Smooth muscle cell (in vitro differentiated cells): ENCODE results near the gene EPHB2. TPM values are rescaled to one million over a fixed set of nuclear protein-coding genes. Genes with fewer than 3 reads are reported as not detected.

Source experiments
- DNase-seq: peaks from one replicate; lab custom pipeline; 2025; ENCODE audit not compliant: unreplicated experiment; lab: John Stamatoyannopoulos, UW
- H2AFZ ChIP-seq: fragments of 200-600 bp; sonication (generic); 2 replicates; pipeline ENCODE4 v1.6.0; 2016; ENCODE audit warnings: antibody characterized with exemption, low read depth, mild to moderate bottlenecking
- H3F3A ChIP-seq: fragments of 200-600 bp; sonication (generic); 2 replicates; pipeline ENCODE4 v1.6.0; 2017; ENCODE audit warnings: antibody characterized with exemption, low read depth
- H3K27ac ChIP-seq: fragments of 200-600 bp; sonication (generic); 2 replicates; pipeline ENCODE4 v1.5.1; 2016; ENCODE audit warnings: low read depth, mild to moderate bottlenecking
- H3K27me3 ChIP-seq: fragments of 200-600 bp; sonication (generic); 2 replicates; pipeline ENCODE4 v1.6.1; 2016; ENCODE audit warnings: low read depth, mild to moderate bottlenecking
- H3K36me3 ChIP-seq: fragments of 200-600 bp; sonication (generic); 2 replicates; pipeline ENCODE4 v1.5.1; 2016; ENCODE audit warnings: low read depth
- H3K4me1 ChIP-seq: fragments of 200-600 bp; sonication (generic); 2 replicates; pipeline ENCODE4 v1.5.1; 2016; ENCODE audit warnings: low read depth
- H3K4me2 ChIP-seq: fragments of 200-600 bp; sonication (generic); 2 replicates; pipeline ENCODE4 v1.6.0; 2016; ENCODE audit warnings: mild to moderate bottlenecking
- H3K4me3 ChIP-seq: fragments of 200-600 bp; sonication (generic); 2 replicates; pipeline ENCODE4 v1.5.1; 2016; ENCODE audit warnings: mild to moderate bottlenecking
- H3K79me2 ChIP-seq: fragments of 200-600 bp; sonication (generic); 2 replicates; pipeline ENCODE4 v1.6.0; 2016; ENCODE audit warnings: low read depth, mild to moderate bottlenecking
- H3K9ac ChIP-seq: fragments of 200-600 bp; sonication (generic); 2 replicates; pipeline ENCODE4 v1.6.0; 2016; ENCODE audit warnings: low read depth
- H3K9me3 ChIP-seq: fragments of 200-600 bp; sonication (generic); replicated peaks from 2 replicates; pipeline ENCODE4 v1.5.1; 2016; ENCODE audit warnings: low read depth
- H4K20me1 ChIP-seq: fragments of 200-600 bp; sonication (generic); 2 replicates; pipeline ENCODE4 v1.6.0; 2016; ENCODE audit warnings: low read depth
- CTCF ChIP-seq: fragments of 200-600 bp; sonication (generic); IDR thresholded peaks from 2 replicates; pipeline ENCODE4 v1.5.1; 2017; ENCODE audit warnings: borderline replicate concordance, mild to moderate bottlenecking, antibody characterized with exemption; ENCODE audit not compliant: insufficient read depth, poor library complexity, severe bottlenecking
- WGBS: methylation state at CpG from one replicate; pipeline ENCODE4 v1.1.7; 2016; ENCODE audit warnings: low lambda C conversion rate; 5-methylcytosine and 5-hydroxymethylcytosine counted together
- polyA plus RNA-seq: library from polyadenylated mRNA; unstranded; fragments of >200 nt; fragmentation: Nextera tagmentation; extraction: Ambion mirVana; gene quantifications from 2 replicates; pipeline ENCODE4 v1.2.1, GENCODE V29; 2016
- total RNA-seq: library from RNA; depleted of rRNA; stranded (reverse); fragments of >200 nt; gene quantifications from 2 replicates; pipeline ENCODE4 v1.2.3, GENCODE V29; 2014

EPHB2 gene
- total and polyA plus RNA-seq, 2 experiments from 2014 or later, result 1.1 to 6.7 TPM

GRCh38 chr1:22884806-22885530, 174.3 kb downstream of the EPHB2 start:
- H3K4me3 ChIP-seq, result no peak overlapping the region
- no peaks in the 10 kb centered on the region for H3F3A ChIP-seq
- H3K27me3 ChIP-seq, result peaks cover 4% of the 10 kb centered on the region
- H2AFZ ChIP-seq, result no peak overlapping the region
- no peak for DNase-seq
- no peak for TF ChIP-seq CTCF
- H3K4me2 ChIP-seq, result no peak overlapping the region
- no peak overlapping the region for H3K27ac ChIP-seq
- no peaks in the 10 kb centered on the region for H3K4me1 ChIP-seq
- H3K79me2 ChIP-seq, result no peaks in the 10 kb centered on the region
- H4K20me1 ChIP-seq, result no peaks in the 10 kb centered on the region
- H3K36me3 ChIP-seq, result no peaks in the 10 kb centered on the region
- 89% methylated on average over 16 of the region's 16 CpGs for WGBS
- H3K9me3 ChIP-seq, result no peaks in the 10 kb centered on the region
- H3K9ac ChIP-seq, result no peak overlapping the region

GRCh38 chr1:22886211-22886610, 175.6 kb downstream of the EPHB2 start:
- Histone ChIP-seq H3K36me3 (no peaks in the 10 kb centered on the region), H3K27me3 (peaks cover 10% of the 10 kb centered on the region), H3K79me2 (no peaks in the 10 kb centered on the region), H3K27ac (no peak overlapping the region), H3K9ac (no peak overlapping the region), H3K9me3 (no peaks in the 10 kb centered on the region), H3F3A (no peaks in the 10 kb centered on the region), H2AFZ (no peak overlapping the region), H3K4me2 (no peak overlapping the region), H3K4me3 (no peak overlapping the region), H3K4me1 (no peaks in the 10 kb centered on the region), H4K20me1 (no peaks in the 10 kb centered on the region)
- 63% methylated on average over 6 of the region's 6 CpGs for WGBS
- no peak for DNase-seq
- no peak for TF ChIP-seq CTCF

- 88% methylated on average over 7 of the region's 7 CpGs for WGBS
- H3K27ac ChIP-seq, result no peak overlapping the region
- H3K4me2 ChIP-seq, result no peak overlapping the region
- no peaks in the 10 kb centered on the region for H4K20me1 ChIP-seq
- H3K9me3 ChIP-seq, result no peaks in the 10 kb centered on the region
- no peak overlapping the region for H3K9ac ChIP-seq
- H3K4me1 ChIP-seq, result no peaks in the 10 kb centered on the region
- no peak overlapping the region for H2AFZ ChIP-seq
- no peak for TF ChIP-seq CTCF
- H3K4me3 ChIP-seq, result no peak overlapping the region
- H3K79me2 ChIP-seq, result no peaks in the 10 kb centered on the region
- DNase-seq, result no peak
- H3K36me3 ChIP-seq, result no peaks in the 10 kb centered on the region
- peaks cover 13% of the 10 kb centered on the region for H3K27me3 ChIP-seq
- H3F3A ChIP-seq, result no peaks in the 10 kb centered on the region
Observed at GRCh38 chr1:22887491-22887890, 176.9 kb downstream of the EPHB2 start.
